D721Med (cell line): ENCODE results near the gene PDE4B.
A peak's percentile ranks its signal among the peaks of the same experiment; 100 is the strongest.
"Not testable (repeated sequence)": the region's sequence is repeated elsewhere in the genome, so short reads cannot be mapped to it uniquely, and the experiment has no call there.

Source experiments
- DNase-seq: peaks from one replicate; pipeline ENCODE4 v3.0.0; 2011; ENCODE audit warnings: low spot score; ENCODE audit not compliant: insufficient read length
- FAIRE-seq: peaks from 2 replicates; lab custom pipeline; 2011; peaks lifted over from hg19 to GRCh38; lab: Jason Lieb, UNC
- TF ChIP-seq, protein P1 (sequence below): IDR thresholded peaks from 2 replicates; pipeline ENCODE4 v1.5.1; 2012; ENCODE audit warnings: mild to moderate bottlenecking, control low read depth; ENCODE audit not compliant: insufficient read depth; ENCODE audit errors: missing control alignments

Gene PDE4B

DNA sequence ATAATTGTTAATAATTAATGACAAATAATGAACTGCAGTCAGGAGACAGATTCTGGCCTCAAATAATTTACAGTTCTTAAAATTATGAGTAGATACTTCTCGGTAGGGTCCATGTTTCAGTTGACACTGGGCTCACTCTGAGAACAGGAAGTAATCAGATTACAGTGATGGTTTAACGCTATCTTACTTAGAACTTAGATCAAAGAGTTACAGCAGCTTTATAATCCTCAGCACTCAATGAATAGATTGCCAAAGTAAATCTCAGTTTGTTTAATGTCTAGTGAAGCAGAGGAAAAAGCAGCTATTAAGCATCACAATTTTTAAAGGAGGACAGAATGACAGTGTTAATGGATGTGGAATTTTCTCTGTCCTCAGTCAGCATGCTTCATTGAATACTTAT is 79.6 kb downstream of the PDE4B start:
- no peak for DNase-seq
- TF ChIP-seq, protein P1, sequence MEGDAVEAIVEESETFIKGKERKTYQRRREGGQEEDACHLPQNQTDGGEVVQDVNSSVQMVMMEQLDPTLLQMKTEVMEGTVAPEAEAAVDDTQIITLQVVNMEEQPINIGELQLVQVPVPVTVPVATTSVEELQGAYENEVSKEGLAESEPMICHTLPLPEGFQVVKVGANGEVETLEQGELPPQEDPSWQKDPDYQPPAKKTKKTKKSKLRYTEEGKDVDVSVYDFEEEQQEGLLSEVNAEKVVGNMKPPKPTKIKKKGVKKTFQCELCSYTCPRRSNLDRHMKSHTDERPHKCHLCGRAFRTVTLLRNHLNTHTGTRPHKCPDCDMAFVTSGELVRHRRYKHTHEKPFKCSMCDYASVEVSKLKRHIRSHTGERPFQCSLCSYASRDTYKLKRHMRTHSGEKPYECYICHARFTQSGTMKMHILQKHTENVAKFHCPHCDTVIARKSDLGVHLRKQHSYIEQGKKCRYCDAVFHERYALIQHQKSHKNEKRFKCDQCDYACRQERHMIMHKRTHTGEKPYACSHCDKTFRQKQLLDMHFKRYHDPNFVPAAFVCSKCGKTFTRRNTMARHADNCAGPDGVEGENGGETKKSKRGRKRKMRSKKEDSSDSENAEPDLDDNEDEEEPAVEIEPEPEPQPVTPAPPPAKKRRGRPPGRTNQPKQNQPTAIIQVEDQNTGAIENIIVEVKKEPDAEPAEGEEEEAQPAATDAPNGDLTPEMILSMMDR = no peak
- FAIRE-seq = peak; percentile 64

DNA sequence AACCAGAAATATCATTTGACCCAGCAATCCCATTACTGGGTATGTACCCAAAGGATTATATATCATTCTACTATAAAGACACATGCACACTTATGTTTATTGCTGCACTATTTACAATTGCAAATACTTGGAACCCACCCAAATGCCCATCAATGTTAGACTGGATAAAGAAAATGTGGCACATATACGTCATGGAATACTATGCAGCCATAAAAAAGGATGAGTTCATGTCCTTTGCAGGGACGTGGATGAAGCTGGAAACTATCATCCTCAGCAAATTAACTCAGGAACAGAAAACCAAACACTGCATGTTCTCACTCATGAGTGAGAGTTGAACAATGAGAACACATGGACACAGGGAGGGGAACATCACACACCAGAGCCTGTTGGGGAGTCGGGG is 85.6 kb downstream of the PDE4B start:
- not testable (repeated sequence) for FAIRE-seq, DNase-seq

DNA sequence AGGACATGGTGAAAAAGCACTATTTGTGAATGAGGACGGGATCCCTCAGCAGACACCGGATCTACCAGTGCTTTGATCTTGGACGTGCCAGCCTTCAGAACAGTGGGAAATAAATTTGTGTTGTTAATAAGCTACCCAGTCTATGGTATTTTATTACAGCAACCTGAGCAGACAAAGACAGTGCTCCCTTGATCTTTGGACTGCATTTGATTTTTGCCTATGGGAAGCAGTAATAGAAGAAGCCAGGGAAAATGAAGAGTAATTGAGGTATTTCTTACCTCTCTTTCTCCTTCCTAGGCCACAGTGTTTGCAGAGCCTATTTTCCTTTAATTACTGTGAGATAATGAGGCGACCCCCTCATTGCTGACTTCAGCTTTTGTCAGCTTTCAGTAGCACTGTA is 87.9 kb downstream of the PDE4B start:
- DNase-seq (no peak), FAIRE-seq (no peak)

DNA sequence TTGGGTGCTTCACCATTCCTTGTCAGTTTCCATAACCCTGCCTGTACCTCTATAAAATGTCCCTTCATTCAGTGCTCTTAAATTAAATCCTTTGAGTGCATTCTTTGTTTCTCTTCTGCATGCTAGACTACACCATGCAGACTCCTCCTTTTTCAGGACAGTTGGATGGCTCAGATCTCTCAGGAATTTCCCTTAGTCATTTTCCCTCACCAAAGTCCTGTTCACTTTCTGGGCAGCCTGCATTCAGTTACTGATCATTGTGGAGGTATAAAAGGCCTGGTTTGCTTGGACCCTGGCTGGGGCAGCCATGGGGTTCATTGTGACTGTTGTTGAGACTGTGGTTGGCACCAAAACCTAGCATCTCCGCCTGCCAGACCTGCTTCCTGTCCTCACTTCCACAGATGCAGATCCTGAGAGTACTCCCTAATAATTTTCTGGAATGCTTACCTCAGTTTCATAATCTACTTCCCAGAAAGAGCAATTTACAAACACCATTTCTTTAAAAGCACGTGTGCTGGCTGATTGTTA is 88.4 kb downstream of the PDE4B start:
- FAIRE-seq = no peak
- TF ChIP-seq, protein P1 = no peak
- DNase-seq = no peak

More for the DNA sequence above, 87.9 kb downstream of the PDE4B start:
- TF ChIP-seq, protein P1 = no peak

DNA sequence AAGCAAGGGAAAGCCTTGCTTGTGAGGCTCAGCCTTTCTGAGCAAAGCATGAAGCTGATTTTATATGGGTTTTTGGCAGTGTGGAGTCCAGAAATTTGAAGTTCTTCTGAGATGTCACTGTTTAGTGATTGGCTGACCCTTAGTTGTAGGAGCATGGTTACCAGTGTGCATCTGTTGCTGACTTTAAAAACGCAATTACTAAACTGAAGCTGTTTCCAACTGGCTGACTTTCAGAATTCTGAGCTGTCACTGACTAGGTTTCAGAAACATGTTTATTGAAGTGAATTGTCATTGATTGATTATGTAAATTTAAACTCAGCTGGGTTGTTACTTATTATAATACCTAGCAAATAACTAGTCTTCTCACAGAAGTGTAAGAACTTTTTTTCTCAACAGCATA is 89.4 kb downstream of the PDE4B start:
- DNase-seq = no peak
- no peak for FAIRE-seq
- TF ChIP-seq, protein P1 = no peak

DNA sequence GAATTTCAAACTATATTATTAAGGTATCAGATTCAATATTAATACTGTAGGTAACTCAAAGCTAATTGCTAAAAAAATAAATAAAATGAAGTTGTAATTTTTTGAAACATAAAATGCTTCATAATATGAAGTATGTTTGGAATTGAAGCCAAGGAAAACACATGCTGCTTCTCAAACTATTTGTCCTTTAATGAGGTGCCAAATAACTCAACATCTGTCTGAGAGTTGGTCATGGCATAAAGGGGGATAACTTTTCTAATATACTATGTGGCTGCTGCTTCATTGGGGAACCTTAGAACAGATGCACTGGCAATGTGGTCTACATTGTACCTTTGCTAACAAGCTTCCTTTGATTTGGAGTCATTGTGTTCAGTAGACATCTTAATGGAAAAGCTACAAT is 96.7 kb downstream of the PDE4B start:
- no peak for DNase-seq
- FAIRE-seq = no peak
- TF ChIP-seq, protein P1 = no peak

DNA sequence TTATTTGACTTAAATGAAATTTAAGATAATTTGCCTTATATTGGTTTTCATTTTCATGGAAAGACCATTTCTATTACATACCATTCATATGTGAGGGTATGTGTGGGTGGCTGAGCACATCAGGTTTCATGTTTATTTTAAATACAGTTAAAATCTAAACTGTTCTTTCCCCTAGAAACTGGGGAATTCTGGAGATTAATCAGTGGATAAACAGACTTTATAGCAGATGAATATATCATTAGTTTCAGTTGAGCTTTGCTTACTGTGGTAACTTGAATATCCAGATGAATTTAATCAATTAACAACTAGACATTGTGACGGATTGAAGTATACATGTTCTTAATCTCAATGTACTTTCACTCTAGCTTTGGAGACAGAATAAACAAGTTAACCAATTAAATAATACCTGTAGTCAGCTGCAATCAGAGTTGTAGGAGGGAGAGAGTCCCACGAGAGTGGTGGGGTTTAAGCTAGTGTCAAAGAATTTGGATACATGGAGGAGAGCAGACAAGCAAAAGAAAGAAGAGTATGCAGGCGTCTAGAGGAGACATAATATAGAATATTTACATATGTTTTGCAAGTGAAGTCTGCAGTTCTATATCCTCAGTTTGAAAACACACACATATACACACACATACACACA is 97.6 kb downstream of the PDE4B start:
- DNase-seq (no peak), FAIRE-seq (no peak)
- TF ChIP-seq, protein P1 = no peak
